ENCODE measurements around the gene SUMO2. TPM values are rescaled to one million over a fixed set of nuclear protein-coding genes. Genes with fewer than 3 reads are reported as not detected.
"Not testable (repeated sequence)": the region's sequence is repeated elsewhere in the genome, so short reads cannot be mapped to it uniquely, and the experiment has no call there.

The SUMO2 gene
- total and polyA plus RNA-seq, 10 of the 15 experiments (the other 5 are each of a cell fraction or from before 2014, with no cell fraction given): 163 to 803 (median 555) TPM

DNA sequence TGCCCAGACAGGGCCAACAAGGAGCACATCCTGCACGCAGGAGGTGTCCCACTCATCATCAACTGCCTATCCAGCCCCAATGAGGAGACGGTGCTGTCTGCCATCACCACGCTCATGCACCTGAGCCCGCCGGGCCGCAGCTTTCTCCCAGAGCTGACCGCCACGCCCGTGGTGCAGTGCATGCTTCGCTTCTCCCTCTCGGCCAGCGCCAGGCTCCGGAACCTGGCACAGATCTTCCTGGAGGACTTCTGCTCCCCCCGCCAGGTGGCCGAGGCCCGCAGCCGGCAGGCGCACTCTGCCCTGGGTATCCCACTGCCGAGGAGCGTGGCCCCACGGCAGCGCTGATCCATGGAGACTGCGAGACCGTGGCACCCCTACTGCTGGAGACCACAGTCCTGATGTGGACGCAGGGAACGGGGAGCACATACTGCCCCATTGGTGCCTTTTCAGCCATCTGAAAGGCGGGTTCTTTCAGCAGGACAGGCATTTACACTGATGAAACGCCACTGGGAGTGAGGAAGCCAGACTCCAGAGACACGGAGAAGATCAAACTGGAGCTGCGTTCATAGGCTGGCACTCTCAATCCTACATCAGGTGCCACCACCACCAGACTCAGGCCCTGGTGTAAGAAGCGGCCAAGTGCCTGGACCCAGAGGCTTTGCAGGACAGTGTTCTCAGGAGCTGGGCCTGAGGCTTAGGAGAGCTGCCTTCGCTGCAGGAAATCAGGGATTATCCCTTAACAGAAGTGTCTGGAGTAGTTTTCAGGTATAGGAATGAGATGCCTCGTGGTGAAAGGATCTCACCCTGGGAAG lies 53.9 kb downstream of the SUMO2 start:
- H2AFZ ChIP-seq (ENCODE audit: control insufficient read depth, low read depth, low read length): no peak overlapping the region
- no peak overlapping the region for H3K4me3 ChIP-seq
- 91% methylated on average over 31 of the region's 33 CpGs for WGBS (ENCODE audit: insufficient coverage, insufficient replicate concordance, low lambda C conversion rate, missing lambda C conversion rate)
- H3K9me3 ChIP-seq (replicated peaks; ENCODE audit: control insufficient read depth, insufficient read depth, low read length): no peaks in the 10 kb centered on the region
- H3K4me1 ChIP-seq (ENCODE audit: control insufficient read depth, insufficient read depth, low read length): peaks cover 24% of the 10 kb centered on the region
- SMC1A ChIA-PET (ENCODE audit: uncharacterized antibody, unreplicated experiment): interaction anchor here (6.1 kb wide), 1 partner anchor 13 kb away, joined by 77 read pairs; no protein-coding TSS in a partner anchor
- no peaks in the 10 kb centered on the region for H4K20me1 ChIP-seq (ENCODE audit: control insufficient read depth, insufficient read depth)
- H3K4me2 ChIP-seq (ENCODE audit: control insufficient read depth, insufficient read depth): no peak overlapping the region
- in situ Hi-C loops (cut with MboI): no loop called here
- H3K9ac ChIP-seq (ENCODE audit: control insufficient read depth, insufficient read depth, low read length): no peak overlapping the region
- CTCF ChIA-PET: interaction anchor here (0.7 to 9.3 kb wide), 8 partner anchors 12 to 167 kb away, joined by 3 to 167 read pairs (median 4); no protein-coding TSS in a partner anchor
- H3K27me3 ChIP-seq (replicated peaks in 1 of 2; ENCODE audit: control insufficient read depth in 2 of 2, insufficient read depth in 2 of 2, low read length in 1 of 2): no peaks in the 10 kb centered on the region
- RAD21 ChIA-PET (ENCODE audit: unreplicated experiment): interaction anchor here (0.6 to 1.0 kb wide), 2 partner anchors 8 to 168 kb away, joined by 3 to 4 read pairs; no protein-coding TSS in a partner anchor
- H3K79me2 ChIP-seq (ENCODE audit: control insufficient read depth, insufficient read depth, low read length): peaks cover 21% of the 10 kb centered on the region
- FAIRE-seq (no peak), ATAC-seq (no peak), DNase-seq (ENCODE audit: low read depth, low spot score) (no peak)
- no peak overlapping the region for H3K27ac ChIP-seq (ENCODE audit: control insufficient read depth, insufficient read depth)
- H3K36me3 ChIP-seq (ENCODE audit: control insufficient read depth in 2 of 2, insufficient read depth in 2 of 2, low read length in 1 of 2): peaks cover 3 to 4% of the 10 kb centered on the region in 2 experiments; a peak in 3 of 4 replicates
- no TSS peak for BruUV-seq (replicated peaks)
- intact Hi-C loops (cut with micrococcal nuclease; ENCODE audit: unreplicated experiment): loop anchor here (5.0 kb wide), 1 partner anchor 167 kb away; no protein-coding TSS in a partner anchor
- POLR2A ChIA-PET: interaction anchor here (1.0 to 6.2 kb wide), 3 partner anchors 13 to 55 kb away, joined by 3 to 53 read pairs (median 3); no protein-coding TSS in a partner anchor
- TF ChIP-seq POLR2A (IDR thresholded peaks at IDR 0.05; ENCODE audit: low read depth, low read length) (peak; percentile 65), POLR2AphosphoS5 (IDR thresholded peaks at IDR 0.05; ENCODE audit: low read length) (peak; percentile 17; the same call in 1 of the 2 replicates), POLR2AphosphoS2 (IDR thresholded peaks at IDR 0.05; ENCODE audit: low read depth, low read length) (peak; percentile 31; the same call in 1 of the 2 replicates), HCFC1 (IDR thresholded peaks at IDR 0.05; ENCODE audit: low read length) (no peak)
- TF ChIP-seq, protein P1, sequence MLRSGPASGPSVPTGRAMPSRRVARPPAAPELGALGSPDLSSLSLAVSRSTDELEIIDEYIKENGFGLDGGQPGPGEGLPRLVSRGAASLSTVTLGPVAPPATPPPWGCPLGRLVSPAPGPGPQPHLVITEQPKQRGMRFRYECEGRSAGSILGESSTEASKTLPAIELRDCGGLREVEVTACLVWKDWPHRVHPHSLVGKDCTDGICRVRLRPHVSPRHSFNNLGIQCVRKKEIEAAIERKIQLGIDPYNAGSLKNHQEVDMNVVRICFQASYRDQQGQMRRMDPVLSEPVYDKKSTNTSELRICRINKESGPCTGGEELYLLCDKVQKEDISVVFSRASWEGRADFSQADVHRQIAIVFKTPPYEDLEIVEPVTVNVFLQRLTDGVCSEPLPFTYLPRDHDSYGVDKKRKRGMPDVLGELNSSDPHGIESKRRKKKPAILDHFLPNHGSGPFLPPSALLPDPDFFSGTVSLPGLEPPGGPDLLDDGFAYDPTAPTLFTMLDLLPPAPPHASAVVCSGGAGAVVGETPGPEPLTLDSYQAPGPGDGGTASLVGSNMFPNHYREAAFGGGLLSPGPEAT (IDR thresholded peaks at IDR 0.05; ENCODE audit: low read depth): no peak

DNA sequence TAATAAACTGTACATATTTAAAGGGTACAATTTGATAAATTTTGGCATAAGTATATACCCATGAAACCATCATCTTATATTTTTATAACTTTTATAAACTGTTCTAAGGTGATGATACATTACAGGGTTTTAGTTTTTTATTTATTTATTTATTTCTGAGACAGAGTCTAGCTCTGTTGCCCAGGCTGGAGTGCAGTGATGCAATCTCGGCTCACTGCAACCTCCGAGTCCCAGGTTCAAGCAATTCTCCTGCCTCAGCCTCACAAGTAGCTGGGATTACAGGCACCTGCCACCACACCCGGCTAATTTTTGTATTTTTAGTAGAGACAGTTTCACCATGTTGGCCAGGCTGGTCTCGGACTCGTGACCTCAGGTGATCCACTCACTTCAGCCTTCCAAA lies 54.8 kb downstream of the SUMO2 start:
- H3K27ac ChIP-seq (ENCODE audit: control insufficient read depth, insufficient read depth); H2AFZ ChIP-seq (ENCODE audit: control insufficient read depth, low read depth, low read length); H3K4me2 ChIP-seq (ENCODE audit: control insufficient read depth, insufficient read depth); H3K4me3 ChIP-seq; ATAC-seq; BruUV-seq (replicated peaks); SMC1A ChIA-PET (ENCODE audit: uncharacterized antibody, unreplicated experiment); H3K9ac ChIP-seq (ENCODE audit: control insufficient read depth, insufficient read depth, low read length); H3K36me3 ChIP-seq (ENCODE audit: control insufficient read depth in 2 of 2, insufficient read depth in 2 of 2, low read length in 1 of 2); H3K27me3 ChIP-seq (replicated peaks in 1 of 2; ENCODE audit: control insufficient read depth in 2 of 2, insufficient read depth in 2 of 2, low read length in 1 of 2); DNase-seq (ENCODE audit: low read depth, low spot score); FAIRE-seq; H4K20me1 ChIP-seq (ENCODE audit: control insufficient read depth, insufficient read depth); in situ Hi-C loops (cut with MboI); H3K9me3 ChIP-seq (replicated peaks; ENCODE audit: control insufficient read depth, insufficient read depth, low read length): not testable (repeated sequence)
- POLR2A ChIA-PET: interaction anchor here (6.2 kb wide), 1 partner anchor 12 kb away, joined by 53 read pairs; no protein-coding TSS in a partner anchor
- H3K79me2 ChIP-seq (ENCODE audit: control insufficient read depth, insufficient read depth, low read length): peaks cover 21% of the 10 kb centered on the region
- peaks cover 24% of the 10 kb centered on the region for H3K4me1 ChIP-seq (ENCODE audit: control insufficient read depth, insufficient read depth, low read length)
- intact Hi-C loops (cut with micrococcal nuclease; ENCODE audit: unreplicated experiment): loop anchor here (5.0 kb wide), 1 partner anchor 166 kb away; no protein-coding TSS in a partner anchor
- WGBS (ENCODE audit: insufficient coverage, insufficient replicate concordance, low lambda C conversion rate, missing lambda C conversion rate): 96% methylated on average over 5 of the region's 5 CpGs
- CTCF ChIA-PET: interaction anchor here (0.7 to 2.8 kb wide), 2 partner anchors 11 to 44 kb away, joined by 3 to 9 read pairs; no protein-coding TSS in a partner anchor
- RAD21 ChIA-PET (ENCODE audit: unreplicated experiment): interaction anchor here (0.9 kb wide), 1 partner anchor 14 kb away, joined by 4 read pairs; no protein-coding TSS in a partner anchor
